Measurements from ENCODE around the gene TMEM220.

Gene TMEM220

DNA sequence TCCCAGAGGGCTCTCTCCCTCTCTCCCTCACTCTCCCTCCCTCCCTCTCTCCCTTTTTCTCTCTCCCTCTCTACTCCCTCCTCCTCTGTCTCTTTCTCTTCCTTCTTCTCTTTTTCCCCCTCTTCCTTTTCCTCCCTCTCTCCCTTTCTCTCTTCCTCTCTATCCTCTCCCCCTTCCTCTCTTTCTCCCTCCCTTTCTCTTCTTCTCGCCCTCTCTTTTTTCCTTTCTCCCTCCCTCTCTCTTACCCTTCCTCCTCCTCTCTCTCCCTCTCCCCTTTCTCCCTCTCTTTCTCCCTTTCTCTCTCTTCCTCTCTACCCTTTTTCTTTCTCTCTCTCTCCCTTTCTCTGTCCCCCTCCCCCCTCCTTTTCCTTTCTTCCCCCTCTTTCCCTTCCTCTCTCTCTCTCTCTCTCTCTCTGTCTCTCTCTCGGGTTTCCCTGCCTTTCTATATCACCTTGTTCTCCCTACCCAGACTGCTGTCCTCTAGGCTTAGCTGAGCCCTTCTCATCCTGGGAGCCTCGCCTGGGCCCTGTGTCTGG is 25.8 kb upstream of the TMEM220 start:
- in situ Hi-C loops (cut with HindIII; ENCODE audit: low sequenced_read_pairs) = no loop called here

DNA sequence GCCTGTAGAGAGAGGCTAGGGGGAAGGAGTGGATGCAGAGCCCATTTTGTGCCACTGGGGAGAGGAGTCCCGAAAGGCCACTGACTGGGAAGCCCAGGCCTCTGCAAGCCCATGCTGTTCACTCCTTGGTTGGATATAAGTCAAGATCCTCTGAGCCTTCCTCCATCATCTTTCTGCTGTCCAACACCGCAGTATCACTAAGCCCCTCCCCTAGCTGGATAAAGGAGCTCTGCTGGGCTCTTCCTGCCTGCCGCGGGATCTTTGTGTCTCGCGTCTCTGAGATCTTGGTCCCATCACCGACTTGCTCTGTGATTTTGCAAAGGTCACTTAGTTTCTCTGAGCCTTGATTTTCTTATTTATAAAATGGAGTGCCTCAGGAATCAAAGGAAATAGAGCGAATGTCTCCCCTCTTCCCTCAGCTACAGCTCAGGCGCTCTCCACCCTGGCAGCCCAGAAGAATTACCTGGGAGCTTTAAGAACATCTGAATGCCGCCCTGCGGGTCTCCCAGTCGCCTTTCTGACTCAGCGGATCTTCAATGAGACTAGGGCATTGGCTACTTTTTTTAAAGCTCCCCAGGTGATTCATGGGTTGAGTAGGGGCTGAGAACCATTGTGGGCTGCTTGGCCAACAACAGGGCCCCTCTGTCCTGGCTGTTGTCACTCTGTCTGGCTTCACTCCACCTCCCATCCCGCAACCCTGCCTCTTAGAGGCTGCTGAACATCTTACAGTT is 25.2 kb upstream of the TMEM220 start:
- in situ Hi-C loops (cut with HindIII; ENCODE audit: low sequenced_read_pairs) = no loop called here

- in situ Hi-C loops (cut with HindIII; ENCODE audit: low sequenced_read_pairs) = no loop called here
Measured at GRCh38 chr17:10754109-10754508, 24.3 kb upstream of the TMEM220 start.

GRCh38 chr17:10752696-10753095 is 22.9 kb upstream of the TMEM220 start:
- in situ Hi-C loops (cut with HindIII; ENCODE audit: low sequenced_read_pairs) = no loop called here

DNA sequence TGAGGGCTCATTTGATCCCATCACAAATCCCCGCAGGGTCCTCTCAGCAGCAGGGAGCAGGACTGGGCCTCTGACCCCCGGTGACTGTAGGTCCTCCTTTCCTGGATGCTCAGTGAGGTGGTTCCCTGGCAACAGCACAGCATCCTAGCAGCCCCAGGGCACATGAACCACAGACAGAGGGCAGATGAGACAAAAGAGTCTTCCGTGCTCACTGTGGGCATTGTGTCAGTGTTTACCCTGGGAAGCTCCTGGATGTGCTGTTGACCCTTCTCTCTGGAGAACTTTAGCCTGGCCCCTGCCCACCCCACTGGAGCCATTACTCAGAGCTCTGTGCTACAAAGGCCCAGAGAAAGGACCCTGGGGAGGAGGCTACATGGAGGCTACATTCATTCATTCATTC is 21.7 kb upstream of the TMEM220 start:
- in situ Hi-C loops (cut with HindIII; ENCODE audit: low sequenced_read_pairs) = no loop called here

DNA sequence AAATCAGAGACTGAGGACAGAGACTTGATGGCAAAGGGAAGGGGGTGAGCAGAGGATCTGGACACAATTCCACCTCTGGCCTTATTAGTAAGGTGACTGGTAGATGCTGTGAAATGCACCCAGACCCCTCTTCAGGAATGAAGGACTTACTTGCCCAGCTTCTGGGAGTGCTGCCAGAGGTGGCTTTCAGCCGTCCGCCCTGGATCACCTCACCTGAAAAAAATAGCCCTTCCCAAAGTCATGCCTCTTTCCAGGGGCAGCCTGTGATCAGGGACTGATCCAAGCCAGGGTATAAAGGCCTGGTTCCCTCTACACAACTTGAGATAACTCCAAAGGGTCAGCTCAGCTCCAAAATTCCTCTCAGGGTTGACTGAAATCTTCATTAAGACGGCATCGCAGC is 20.4 kb upstream of the TMEM220 start:
- in situ Hi-C loops (cut with HindIII; ENCODE audit: low sequenced_read_pairs) = no loop called here

DNA sequence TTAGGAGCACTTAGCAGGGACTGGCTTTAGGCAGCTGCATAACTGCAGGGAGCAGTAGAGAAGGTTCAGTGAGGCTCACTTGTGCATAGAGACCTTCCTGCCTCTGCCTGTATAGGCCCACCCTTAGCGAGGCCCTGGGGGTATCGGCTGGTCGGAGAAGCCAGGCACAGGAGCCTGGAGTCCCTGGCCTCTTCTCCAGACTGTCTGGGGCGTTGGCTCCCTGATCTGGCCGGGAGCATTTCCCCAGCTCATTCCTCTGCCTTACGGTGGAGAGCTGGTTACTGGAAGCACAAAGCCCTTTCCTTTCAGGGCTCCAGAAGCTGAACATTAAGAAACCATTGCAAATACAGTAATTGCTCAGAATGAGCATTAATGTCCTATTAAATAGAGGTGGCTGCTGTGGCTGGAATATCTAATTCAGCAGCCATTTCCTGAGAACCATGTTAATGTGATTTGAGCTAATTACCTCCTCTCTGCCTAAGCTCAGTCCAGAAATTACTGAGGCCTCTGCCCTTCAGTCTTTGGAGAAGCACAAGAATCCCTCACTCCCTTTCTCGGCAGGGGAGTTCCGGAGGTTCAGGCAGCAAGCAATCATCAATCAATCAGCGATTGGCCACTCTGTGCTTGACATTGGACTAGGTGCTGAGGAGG is 18.8 kb upstream of the TMEM220 start:
- in situ Hi-C loops (cut with HindIII; ENCODE audit: low sequenced_read_pairs) = no loop called here

DNA sequence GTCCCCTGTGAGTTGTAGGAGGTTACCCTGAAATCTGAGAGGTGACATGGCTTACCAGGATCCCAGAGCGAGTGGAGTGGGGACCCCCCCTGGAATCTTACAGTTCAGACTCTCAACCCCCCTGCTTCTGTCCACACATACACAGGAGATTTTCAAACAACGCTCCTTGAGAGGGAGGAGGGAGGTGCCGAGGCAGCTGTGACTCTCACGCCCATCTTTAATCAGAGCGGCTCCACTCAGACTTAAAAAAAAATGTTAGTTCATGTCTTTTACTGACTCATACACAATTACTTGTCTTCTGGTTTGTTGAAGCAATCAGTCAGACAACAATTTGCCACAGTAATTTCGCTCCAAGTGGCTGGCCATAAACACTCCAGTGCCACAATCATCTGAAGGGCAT is 15.4 kb upstream of the TMEM220 start:
- in situ Hi-C loops (cut with HindIII; ENCODE audit: low sequenced_read_pairs) = no loop called here

DNA sequence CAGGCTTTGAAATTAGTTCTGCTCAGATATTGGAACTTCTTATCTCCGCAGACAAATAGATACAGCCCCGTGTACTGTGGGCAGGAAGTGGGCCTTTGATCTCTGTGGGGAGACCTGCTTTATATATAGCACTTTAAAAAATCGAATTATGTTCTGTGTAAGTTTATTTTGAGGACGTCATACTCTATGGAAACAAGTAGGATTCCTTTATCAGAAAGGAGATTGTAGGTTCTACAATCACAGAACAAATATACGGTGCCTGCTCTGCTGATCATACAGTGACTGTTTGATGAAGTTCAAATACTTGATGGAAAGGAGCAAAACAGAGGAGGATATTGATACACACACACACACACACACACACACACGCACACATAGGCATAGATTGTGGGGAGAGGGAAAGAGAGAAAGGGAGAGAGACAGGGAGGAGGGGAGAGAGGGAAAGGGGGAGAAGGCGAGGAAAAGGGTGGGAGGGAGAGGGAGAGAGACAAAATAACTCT is 14.7 kb upstream of the TMEM220 start:
- in situ Hi-C loops (cut with HindIII; ENCODE audit: low sequenced_read_pairs) = no loop called here

GRCh38 chr17:10743316-10744009 is 13.6 kb upstream of the TMEM220 start:
- in situ Hi-C loops (cut with HindIII; ENCODE audit: low sequenced_read_pairs) = no loop called here

GRCh38 chr17:10742431-10742830 is 12.6 kb upstream of the TMEM220 start:
- in situ Hi-C loops (cut with HindIII; ENCODE audit: low sequenced_read_pairs) = no loop called here

DNA sequence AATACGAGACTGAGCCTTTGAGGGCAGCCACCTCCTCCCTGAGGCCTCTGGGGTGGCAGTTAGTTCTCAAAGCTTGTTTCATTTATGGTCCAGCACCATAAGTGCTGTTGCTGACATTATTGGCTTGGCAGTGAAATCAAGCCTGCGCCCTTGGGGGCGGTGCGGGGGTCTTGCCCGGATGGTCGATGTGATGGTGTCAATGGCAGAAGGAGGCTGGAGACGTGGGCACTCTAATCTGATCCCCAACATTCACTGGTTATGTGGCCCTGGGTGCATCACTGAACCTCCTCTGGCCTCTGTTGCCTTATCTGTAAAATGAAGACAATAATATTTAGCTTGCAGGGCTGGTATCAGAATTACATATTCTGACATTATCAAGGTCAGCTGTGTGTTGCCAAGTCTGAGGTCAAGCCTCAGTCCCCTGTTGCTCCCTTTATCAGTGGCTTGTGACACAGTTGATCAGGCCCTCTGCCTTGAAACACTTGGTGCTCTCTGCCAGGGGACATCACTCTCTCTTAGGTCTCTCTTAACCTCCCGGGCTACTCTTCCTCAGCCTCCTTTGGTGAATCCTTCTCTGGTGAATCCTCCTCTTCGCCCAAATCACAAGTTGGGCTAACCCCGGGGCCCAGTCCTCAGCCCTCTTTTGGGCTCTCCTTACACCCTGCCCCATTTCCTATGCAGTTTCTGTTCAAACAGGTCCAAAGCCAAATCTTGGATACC is 11.8 kb upstream of the TMEM220 start:
- in situ Hi-C loops (cut with HindIII; ENCODE audit: low sequenced_read_pairs) = no loop called here

DNA sequence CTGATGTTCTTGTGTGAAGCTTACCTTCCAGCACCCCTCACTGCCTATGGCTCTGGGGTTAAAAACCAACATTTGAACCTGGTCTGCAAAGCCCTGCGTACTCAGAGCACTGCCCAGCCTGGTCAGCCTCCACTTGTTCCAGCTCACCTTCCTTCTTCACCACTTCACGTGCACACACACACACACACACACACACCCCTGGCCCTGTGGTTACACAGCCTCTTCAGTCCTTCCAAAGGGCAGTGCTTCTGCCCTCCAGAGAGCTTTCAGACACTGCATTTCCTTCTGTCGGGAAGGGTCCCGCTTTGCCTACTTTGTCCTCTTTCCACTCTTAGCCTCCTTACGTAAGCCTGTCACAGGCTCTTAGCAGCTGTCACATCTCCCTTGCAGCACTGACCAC is 9.6 kb upstream of the TMEM220 start:
- in situ Hi-C loops (cut with HindIII; ENCODE audit: low sequenced_read_pairs) = no loop called here

GRCh38 chr17:10738521-10739258 is 8.9 kb upstream of the TMEM220 start:
- in situ Hi-C loops (cut with HindIII; ENCODE audit: low sequenced_read_pairs) = no loop called here

DNA sequence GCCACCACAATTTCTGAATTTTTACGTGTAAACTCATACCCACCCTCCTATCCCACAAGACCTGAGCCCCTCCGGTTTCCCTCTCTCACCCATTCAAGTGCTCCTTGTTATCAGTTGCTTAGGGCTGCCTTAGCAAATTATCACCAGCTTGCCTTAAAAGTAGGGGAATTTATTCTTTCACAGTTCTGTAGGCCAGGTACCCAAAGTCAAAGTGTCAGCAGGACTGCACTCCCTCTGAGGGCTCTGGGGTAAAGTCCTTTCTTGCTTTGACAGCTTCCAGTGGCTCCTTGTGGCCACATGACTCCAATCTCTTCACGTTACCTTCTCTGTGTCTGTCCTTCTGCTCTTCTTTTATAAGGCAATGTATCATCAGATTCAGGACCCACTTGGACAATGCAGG is 7.9 kb upstream of the TMEM220 start:
- in situ Hi-C loops (cut with HindIII; ENCODE audit: low sequenced_read_pairs) = no loop called here

GRCh38 chr17:10737168-10737622 is 7.4 kb upstream of the TMEM220 start:
- in situ Hi-C loops (cut with HindIII; ENCODE audit: low sequenced_read_pairs) = no loop called here

GRCh38 chr17:10735821-10736220 is 6.0 kb upstream of the TMEM220 start:
- in situ Hi-C loops (cut with HindIII; ENCODE audit: low sequenced_read_pairs) = no loop called here

- in situ Hi-C loops (cut with HindIII; ENCODE audit: low sequenced_read_pairs) = no loop called here
Measured at GRCh38 chr17:10735251-10735650, 5.4 kb upstream of the TMEM220 start.

GRCh38 chr17:10733666-10734065 is 3.8 kb upstream of the TMEM220 start:
- in situ Hi-C loops (cut with HindIII; ENCODE audit: low sequenced_read_pairs) = loop anchor here (5.0 kb wide), 1 partner anchor 91 kb away; no protein-coding TSS in a partner anchor

DNA sequence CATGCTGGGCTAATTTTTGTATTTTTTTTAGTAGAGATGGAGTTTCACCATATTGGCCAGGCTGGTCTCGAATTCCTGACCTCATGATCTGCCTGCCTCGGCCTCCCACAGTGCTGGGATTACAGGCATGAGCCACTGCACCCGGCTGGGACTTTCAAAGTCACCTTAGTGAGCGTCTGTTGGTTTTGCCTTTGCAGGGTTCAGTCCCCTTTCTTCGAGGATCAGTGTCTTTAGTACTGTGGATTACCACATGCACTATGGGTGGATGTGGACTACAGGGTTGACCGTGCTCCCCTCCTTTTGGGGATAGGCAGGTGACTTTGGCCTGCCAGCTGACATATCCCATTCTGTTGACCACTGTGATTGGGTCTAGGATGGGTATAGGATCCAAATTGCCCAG is 2.3 kb upstream of the TMEM220 start:
- in situ Hi-C loops (cut with HindIII; ENCODE audit: low sequenced_read_pairs) = loop anchor here (5.0 kb wide), 1 partner anchor 90 kb away; no protein-coding TSS in a partner anchor
